ENCODE results near the gene NTHL1.
"Not testable (repeated sequence)": the region's sequence is repeated elsewhere in the genome, so short reads cannot be mapped to it uniquely, and the experiment has no call there.

NTHL1 gene

GRCh38 chr16:2040041-2040786 is 7.4 kb downstream of the NTHL1 start:
- DNase-seq = no peak

GRCh38 chr16:2039274-2040031 is 8.2 kb downstream of the NTHL1 start:
- DNase-seq = no peak

GRCh38 chr16:2038382-2039231 is 9.0 kb downstream of the NTHL1 start:
- DNase-seq = no peak

- no peak for DNase-seq
Measured at GRCh38 chr16:2037647-2038381, 9.8 kb downstream of the NTHL1 start.

- no peak for DNase-seq
Measured at GRCh38 chr16:2037115-2037514, 10.5 kb downstream of the NTHL1 start.

GRCh38 chr16:2036200-2036966 is 11.3 kb downstream of the NTHL1 start:
- DNase-seq = no peak

- no peak for DNase-seq
Measured at GRCh38 chr16:2035431-2036199, 12.0 kb downstream of the NTHL1 start.

- DNase-seq = no peak
Measured at GRCh38 chr16:2034696-2035430, 12.8 kb downstream of the NTHL1 start.

- DNase-seq = not testable (repeated sequence)
Measured at GRCh38 chr16:2033909-2034695, 13.5 kb downstream of the NTHL1 start.

GRCh38 chr16:2033057-2033908 is 14.4 kb downstream of the NTHL1 start:
- DNase-seq = no peak

GRCh38 chr16:2032285-2033056 is 15.2 kb downstream of the NTHL1 start:
- DNase-seq = no peak

- no peak for DNase-seq
Measured at GRCh38 chr16:2031081-2031577, 16.5 kb downstream of the NTHL1 start.

- DNase-seq = no peak
Measured at GRCh38 chr16:2030036-2030435, 17.6 kb downstream of the NTHL1 start.

- no peak for DNase-seq
Measured at GRCh38 chr16:2029350-2029749, 18.3 kb downstream of the NTHL1 start.

- DNase-seq = no peak
Measured at GRCh38 chr16:2028620-2029220, 18.9 kb downstream of the NTHL1 start.

GRCh38 chr16:2028146-2028545 is 19.5 kb downstream of the NTHL1 start:
- DNase-seq = no peak

Data from NCI-H1048 (cell line).